OCI-LY7 (cell line): ENCODE measurements around the gene SNN. TPM values are rescaled to one million over a fixed set of nuclear protein-coding genes. Genes with fewer than 3 reads are reported as not detected.

Source experiments
- BruUV-seq: library from RNA; stranded (reverse); fragments of 400-500 nt; replicated peaks from 2 replicates; lab custom pipeline; 2021; lab: Mats Ljungman, UMichigan
- CTCF ChIA-PET: fragments of 300-600 bp; sonication (Branson Sonifier 250); formaldehyde crosslinking; loops from one replicate; lab custom pipeline; 2022; ENCODE audit warnings: antibody characterized with exemption; ENCODE audit not compliant: unreplicated experiment; lab: Charles Lee
- POLR2A ChIA-PET: fragments of 300-600 bp; sonication (Branson Sonifier 250); formaldehyde crosslinking; loops from one replicate; lab custom pipeline; 2022; ENCODE audit warnings: antibody characterized with exemption; lab: Charles Lee
- DNase-seq: peaks from one replicate; pipeline ENCODE4 v3.0.0-alpha.2; 2015; ENCODE audit warnings: low spot score
- H2AFZ ChIP-seq: fragments of 200-600 bp; sonication (generic), shearing (Covaris generic); 2 replicates; pipeline ENCODE4 v1.6.1; 2014; ENCODE audit warnings: mild to moderate bottlenecking, antibody characterized with exemption, low read length, moderate library complexity
- H3K27ac ChIP-seq: fragments of 200-600 bp; sonication (generic); 2 replicates; pipeline ENCODE4 v1.5.1; 2014; ENCODE audit warnings: mixed run types, low read depth, mild to moderate bottlenecking, moderate library complexity, low read length, inconsistent platforms; ENCODE audit not compliant: poor library complexity, severe bottlenecking
- H3K36me3 ChIP-seq: fragments of 200-600 bp; sonication (generic); 2 replicates; pipeline ENCODE4 v1.6.1; 2014; ENCODE audit warnings: mild to moderate bottlenecking, antibody characterized with exemption, low read length, moderate library complexity, mixed read lengths; ENCODE audit not compliant: insufficient read depth
- H3K4me1 ChIP-seq: fragments of 200-600 bp; sonication (generic); 2 replicates; pipeline ENCODE4 v1.5.1; 2014; ENCODE audit warnings: mild to moderate bottlenecking, low read length; ENCODE audit not compliant: insufficient read depth, poor library complexity, severe bottlenecking
- H3K4me2 ChIP-seq: fragments of 200-600 bp; sonication (generic); 2 replicates; pipeline ENCODE4 v1.6.1; 2014; ENCODE audit warnings: mild to moderate bottlenecking, low read length
- H3K4me3 ChIP-seq: fragments of 200-600 bp; sonication (generic); 2 replicates; pipeline ENCODE4 v1.5.1; 2014; ENCODE audit warnings: mild to moderate bottlenecking, low read depth, low read length; ENCODE audit not compliant: poor library complexity, severe bottlenecking
- H3K79me2 ChIP-seq: fragments of 200-600 bp; sonication (generic); 2 replicates; pipeline ENCODE4 v1.6.1; 2016; ENCODE audit warnings: low read depth, mild to moderate bottlenecking, low read length, moderate library complexity, mixed read lengths; ENCODE audit not compliant: insufficient read depth
- H3K9me2 ChIP-seq: fragments of 200-600 bp; sonication (generic); 2 replicates; pipeline ENCODE4 v1.6.1; 2016; ENCODE audit warnings: mild to moderate bottlenecking, low read length, mixed read lengths; ENCODE audit not compliant: insufficient read depth
- H3K9me3 ChIP-seq: fragments of 200-600 bp; sonication (generic); 2 replicates; pipeline ENCODE4 v1.6.1; 2014; ENCODE audit warnings: mild to moderate bottlenecking, mixed run types, low read length, mixed read lengths
- H4K20me1 ChIP-seq: fragments of 200-600 bp; sonication (generic); 2 replicates; pipeline ENCODE4 v1.6.1; 2014; ENCODE audit warnings: mild to moderate bottlenecking, antibody characterized with exemption, low read length, moderate library complexity, mixed read lengths; ENCODE audit not compliant: insufficient read depth
- CTCF ChIP-seq: fragments of 200-600 bp; sonication (generic); conservative IDR thresholded peaks from 2 replicates; pipeline ENCODE4 v1.5.1; 2014; ENCODE audit warnings: mild to moderate bottlenecking, antibody characterized with exemption, low read length, moderate library complexity, mixed read lengths
- EZH2phosphoT487 ChIP-seq: fragments of 200-600 bp; sonication (generic); IDR thresholded peaks from 2 replicates; pipeline ENCODE4 v1.6.1; 2018; ENCODE audit warnings: low read depth, borderline replicate concordance, mild to moderate bottlenecking, mixed run types, antibody characterized with exemption, low read length, moderate library complexity, mixed read lengths
- intact Hi-C: fragments of 100-400 bp; cut with micrococcal nuclease; formaldehyde crosslinking; loops from one replicate; pipeline ENCODE4 v1.10.0; 2022; ENCODE audit not compliant: unreplicated experiment
- total RNA-seq, 2 experiments: library from RNA; depleted of rRNA in 1 of 2; stranded (reverse); fragments of >200 nt in 1 of 2; shearing (Covaris generic) in 1 of 2; gene quantifications; 2 replicates each; pipeline ENCODE4 v1.2.3, GENCODE V29; 2014 to 2022

The SNN gene
- total RNA-seq, 2 experiments from 2014 or later = 27.8 to 31.8 TPM

GRCh38 chr16:11705311-11706025, 37.2 kb downstream of the SNN start:
- H3K27ac ChIP-seq = no peak overlapping the region
- no peak for TF ChIP-seq EZH2phosphoT487
- TF ChIP-seq CTCF = no peak
- no peak for DNase-seq
- no peak overlapping the region for H2AFZ ChIP-seq
- H3K36me3 ChIP-seq = peaks cover 93% of the 10 kb centered on the region
- H3K79me2 ChIP-seq = no peaks in the 10 kb centered on the region
- ChIA-PET CTCF (no interaction called here), POLR2A (interaction anchor here (1.4 kb wide), 1 partner anchor 10 kb away, joined by 4 read pairs; no protein-coding TSS in a partner anchor)
- peaks cover 21% of the 10 kb centered on the region for H3K4me1 ChIP-seq
- H4K20me1 ChIP-seq = no peaks in the 10 kb centered on the region
- intact Hi-C loops = no loop called here
- TSS peak; percentile 33 for BruUV-seq
- no peaks in the 10 kb centered on the region for H3K9me2 ChIP-seq
- H3K4me2 ChIP-seq = no peak overlapping the region
- H3K4me3 ChIP-seq = no peak overlapping the region
- no peaks in the 10 kb centered on the region for H3K9me3 ChIP-seq

GRCh38 chr16:11706180-11706742, 38.0 kb downstream of the SNN start:
- TF ChIP-seq CTCF = no peak
- TF ChIP-seq EZH2phosphoT487 = no peak
- peak overlapping the region; percentile 8; the same call in 1 of the 2 replicates for H3K4me2 ChIP-seq
- peaks cover 29% of the 10 kb centered on the region for H3K4me1 ChIP-seq
- no TSS peak for BruUV-seq
- H3K9me3 ChIP-seq = no peaks in the 10 kb centered on the region
- H3K27ac ChIP-seq = no peak overlapping the region
- H3K9me2 ChIP-seq = no peaks in the 10 kb centered on the region
- intact Hi-C loops = no loop called here
- peak; percentile 45 for DNase-seq
- no peak overlapping the region for H2AFZ ChIP-seq
- no peaks in the 10 kb centered on the region for H4K20me1 ChIP-seq
- H3K36me3 ChIP-seq = peaks cover 86% of the 10 kb centered on the region
- no peak overlapping the region for H3K4me3 ChIP-seq
- CTCF ChIA-PET = no interaction called here
- POLR2A ChIA-PET = interaction anchor here (0.6 kb wide), 1 partner anchor 216 kb away, joined by 3 read pairs; no protein-coding TSS in a partner anchor
- H3K79me2 ChIP-seq = no peaks in the 10 kb centered on the region
